H9 (cell line): ENCODE results near the gene VAV3. TPM values are rescaled to one million over a fixed set of nuclear protein-coding genes. Genes with fewer than 3 reads are reported as not detected.
A peak's percentile ranks its signal among the peaks of the same experiment; 100 is the strongest.

ENCODE experiments used
- DNase-seq: peaks from one replicate; pipeline ENCODE4 v3.0.0-alpha.2; 2017
- H2AFZ ChIP-seq: one replicate; pipeline ENCODE4 v1.6.1; 2013; ENCODE audit warnings: mild to moderate bottlenecking, low read length, control low read depth, moderate library complexity
- H2AK5ac ChIP-seq: 2 replicates; pipeline ENCODE4 v1.6.1; 2013; ENCODE audit warnings: low read length, control low read depth, mixed read lengths; ENCODE audit not compliant: insufficient read length
- H2BK120ac ChIP-seq: one replicate; pipeline ENCODE4 v1.6.1; 2013; ENCODE audit warnings: low read depth, mild to moderate bottlenecking, low read length, control low read depth, inconsistent platforms; ENCODE audit not compliant: poor library complexity, severe bottlenecking
- H2BK12ac ChIP-seq: 2 replicates; pipeline ENCODE4 v1.6.1; 2013; ENCODE audit warnings: low read length, control low read depth, mixed read lengths, low read depth; ENCODE audit not compliant: insufficient read length
- H2BK15ac ChIP-seq: 2 replicates; pipeline ENCODE4 v1.6.1; 2013; ENCODE audit warnings: low read depth, low read length, control low read depth
- H2BK20ac ChIP-seq: one replicate; pipeline ENCODE4 v1.6.1; 2013; ENCODE audit warnings: low read depth, mild to moderate bottlenecking, low read length, control low read depth, inconsistent platforms; ENCODE audit not compliant: poor library complexity, severe bottlenecking
- H2BK5ac ChIP-seq: 2 replicates; pipeline ENCODE4 v1.6.1; 2013; ENCODE audit warnings: low read length, control low read depth, mixed read lengths; ENCODE audit not compliant: insufficient read length
- H3K14ac ChIP-seq: 2 replicates; pipeline ENCODE4 v1.6.1; 2013; ENCODE audit warnings: low read length, control low read depth; ENCODE audit not compliant: insufficient read depth
- H3K18ac ChIP-seq: 2 replicates; pipeline ENCODE4 v1.6.1; 2013; ENCODE audit warnings: low read depth, mild to moderate bottlenecking, mixed read lengths, low read length, control low read depth; ENCODE audit not compliant: insufficient read length
- H3K23ac ChIP-seq: 2 replicates; pipeline ENCODE4 v1.6.1; 2013; ENCODE audit warnings: low read length, control low read depth, mixed read lengths, low read depth; ENCODE audit not compliant: insufficient read length
- H3K23me2 ChIP-seq: 2 replicates; pipeline ENCODE4 v1.6.1; 2013; ENCODE audit warnings: low read depth, mild to moderate bottlenecking, mixed read lengths, low read length, control low read depth; ENCODE audit not compliant: insufficient read length, poor library complexity, severe bottlenecking
- H3K27ac ChIP-seq: 2 replicates; pipeline ENCODE4 v1.5.1; 2013; ENCODE audit warnings: low read length, control low read depth, mixed read lengths, low read depth; ENCODE audit not compliant: insufficient read length
- H3K27me3 ChIP-seq: 2 replicates; pipeline ENCODE4 v1.6.1; 2013; ENCODE audit warnings: low read length, control low read depth, inconsistent platforms; ENCODE audit not compliant: insufficient read depth
- H3K4ac ChIP-seq: 2 replicates; pipeline ENCODE4 v1.6.1; 2013; ENCODE audit warnings: low read depth, mild to moderate bottlenecking, control low read depth, inconsistent platforms, low read length, moderate library complexity
- H3K4me1 ChIP-seq: 2 replicates; pipeline ENCODE4 v1.6.1; 2013; ENCODE audit warnings: low read length, control low read depth, inconsistent platforms; ENCODE audit not compliant: insufficient read depth
- H3K4me2 ChIP-seq: 2 replicates; pipeline ENCODE4 v1.6.1; 2013; ENCODE audit warnings: low read length, control low read depth, mixed read lengths; ENCODE audit not compliant: insufficient read length, insufficient read depth
- H3K56ac ChIP-seq: 2 replicates; pipeline ENCODE4 v1.6.1; 2013; ENCODE audit warnings: low read depth, mild to moderate bottlenecking, mixed read lengths, low read length, control low read depth; ENCODE audit not compliant: insufficient read length
- H3K79me1 ChIP-seq: 2 replicates; pipeline ENCODE4 v1.6.1; 2013; ENCODE audit warnings: low read depth, mild to moderate bottlenecking, moderate library complexity, low read length, control low read depth, inconsistent platforms; ENCODE audit not compliant: insufficient read depth, poor library complexity, severe bottlenecking
- H3K79me2 ChIP-seq: 2 replicates; pipeline ENCODE4 v1.6.1; 2013; ENCODE audit warnings: low read length, control low read depth, inconsistent platforms; ENCODE audit not compliant: insufficient read depth
- H3K9ac ChIP-seq: 2 replicates; pipeline ENCODE4 v1.6.1; 2013; ENCODE audit warnings: low read length, control low read depth, mixed read lengths; ENCODE audit not compliant: insufficient read length; ENCODE audit errors: extremely low read depth
- H3K9me3 ChIP-seq: one replicate; pipeline ENCODE4 v1.6.1; 2013; ENCODE audit warnings: low read depth, low read length, inconsistent platforms; ENCODE audit not compliant: control insufficient read depth
- H3T11ph ChIP-seq: one replicate; pipeline ENCODE4 v1.6.1; 2013; ENCODE audit warnings: mild to moderate bottlenecking, low read length, control low read depth, inconsistent platforms
- H4K20me1 ChIP-seq: one replicate; pipeline ENCODE4 v1.6.1; 2013; ENCODE audit not compliant: control insufficient read depth, insufficient read length, insufficient read depth
- H4K5ac ChIP-seq: 2 replicates; pipeline ENCODE4 v1.6.1; 2013; ENCODE audit warnings: low read depth, mild to moderate bottlenecking, mixed read lengths, low read length, control low read depth; ENCODE audit not compliant: insufficient read length
- H4K8ac ChIP-seq: replicated peaks from 2 replicates; pipeline ENCODE4 v1.6.1; 2013; ENCODE audit warnings: low read length, control low read depth, mixed read lengths, low read depth; ENCODE audit not compliant: insufficient read length
- H4K91ac ChIP-seq: 2 replicates; pipeline ENCODE4 v1.6.1; 2013; ENCODE audit warnings: low read depth, mild to moderate bottlenecking, moderate library complexity, mixed read lengths, low read length, control low read depth; ENCODE audit not compliant: insufficient read length
- H3K27ac Mint-ChIP-seq, 3 experiments: 2 replicates in 2 of 3; 3 replicates in 1 of 3; pipeline ENCODE4 v1.8.0; 2020 to 2021; ENCODE audit warnings: mixed read lengths in 3 of 3, mild to moderate bottlenecking in 1 of 3, moderate library complexity in 1 of 3
- H3K27me3 Mint-ChIP-seq: 2 replicates; pipeline ENCODE4 v1.8.0; 2021; ENCODE audit warnings: low read depth, mild to moderate bottlenecking, moderate library complexity, mixed read lengths
- H3K36me3 Mint-ChIP-seq, 3 experiments: 2 replicates in 2 of 3; 3 replicates in 1 of 3; pipeline ENCODE4 v1.8.0; 2020 to 2021; ENCODE audit warnings: low read depth in 3 of 3, mixed read lengths in 3 of 3; ENCODE audit not compliant: insufficient read depth in 1 of 3
- H3K4me1 Mint-ChIP-seq, 2 experiments: 2 replicates each; pipeline ENCODE4 v1.8.0; 2020; ENCODE audit warnings: mixed read lengths in 2 of 2
- H3K4me3 Mint-ChIP-seq, 2 experiments: 2 replicates in 1 of 2; 3 replicates in 1 of 2; pipeline ENCODE4 v1.8.0; 2020 to 2021; ENCODE audit warnings: mild to moderate bottlenecking in 2 of 2, mixed read lengths in 2 of 2, moderate library complexity in 1 of 2
- H3K9me3 Mint-ChIP-seq, 2 experiments: 2 replicates in 1 of 2; 3 replicates in 1 of 2; pipeline ENCODE4 v1.8.0; 2020; ENCODE audit warnings: mild to moderate bottlenecking in 2 of 2, mixed read lengths in 2 of 2, moderate library complexity in 1 of 2
- WGBS: extraction: QIAGEN DNeasy Blood & Tissue Kit; methylation state at CpG from one replicate; pipeline ENCODE4 v1.1.7; 2013; ENCODE audit warnings: missing lambda C conversion rate, low lambda C conversion rate, mixed read lengths; ENCODE audit not compliant: insufficient read length; ENCODE audit errors: extremely low coverage; 5-methylcytosine and 5-hydroxymethylcytosine counted together
- total RNA-seq: library from RNA; stranded (reverse); gene quantifications from 2 replicates; pipeline ENCODE4 v1.2.1, GENCODE V29; 2021
- TF ChIP-seq, protein P1 (sequence below): fragments of 200-600 bp; sonication (generic); conservative IDR thresholded peaks from 3 replicates; pipeline ENCODE4 v1.8.0; 2021; ENCODE audit warnings: antibody characterized with exemption, mild to moderate bottlenecking

The VAV3 gene
- total RNA-seq, 1 experiment from 2014 or later = 5.1 TPM

DNA sequence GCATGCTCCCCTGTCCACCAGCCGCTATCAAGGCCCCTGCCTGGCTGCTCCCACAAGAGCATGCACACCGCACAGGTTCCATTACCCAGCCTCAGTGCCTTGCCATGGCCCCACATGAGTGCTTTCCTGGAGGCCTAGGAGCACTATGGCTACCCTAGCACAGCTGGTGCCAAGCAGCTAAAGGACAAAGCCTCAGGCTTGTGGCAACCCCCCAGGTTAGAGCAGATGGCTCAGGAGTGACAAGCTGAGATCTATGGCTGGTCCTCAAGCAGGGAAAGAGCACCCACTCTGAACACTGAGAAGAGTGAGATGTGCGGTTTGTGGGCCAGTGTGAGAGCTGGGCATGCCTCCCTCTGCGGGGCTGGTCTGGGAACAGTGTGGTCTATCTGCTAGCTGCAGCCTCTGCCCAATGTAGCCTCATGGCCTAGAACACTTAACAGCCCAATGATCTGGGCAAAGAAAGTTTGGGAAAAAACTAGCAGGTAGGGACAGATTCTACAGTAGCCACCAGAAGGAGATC is 129.8 kb downstream of the VAV3 start:
- 0 out of 2 replicates have a peak, but pooled peaks cover under 1% of the 10 kb centered on the region for H3K4me1 ChIP-seq
- no peak overlapping the region for H3K4ac ChIP-seq
- no peak overlapping the region for H3K18ac ChIP-seq
- H3K56ac ChIP-seq = no peak overlapping the region
- no peak overlapping the region for H4K5ac ChIP-seq
- no peak overlapping the region for H2AFZ ChIP-seq
- H3K4me2 ChIP-seq = no peak overlapping the region
- H3K79me2 ChIP-seq = no peaks in the 10 kb centered on the region; the same call in 1 of the 2 replicates
- no CpG with 5 or more reads among the region's 4 CpGs for WGBS
- H3K23me2 ChIP-seq = no peaks in the 10 kb centered on the region
- Mint-ChIP-seq H3K4me3 (no peak overlapping the region), H3K27ac (peak overlapping the region in 1 of 3 experiments; percentile 86; a peak in 2 of 7 replicates), H3K9me3 (peaks cover 8 to 9% of the 10 kb centered on the region in 2 experiments; a peak in 4 of 5 replicates), H3K27me3 (no peaks in the 10 kb centered on the region), H3K4me1 (peaks cover 13 to 16% of the 10 kb centered on the region in 2 experiments), H3K36me3 (peaks cover 0 to 8% (median 4%) of the 10 kb centered on the region in 3 experiments; a peak in 4 of 7 replicates)
- no peak overlapping the region for H2BK15ac ChIP-seq
- H2BK12ac ChIP-seq = no peak overlapping the region
- no peak overlapping the region for H3K23ac ChIP-seq
- no peaks in the 10 kb centered on the region for H3K79me1 ChIP-seq
- TF ChIP-seq, protein P1, sequence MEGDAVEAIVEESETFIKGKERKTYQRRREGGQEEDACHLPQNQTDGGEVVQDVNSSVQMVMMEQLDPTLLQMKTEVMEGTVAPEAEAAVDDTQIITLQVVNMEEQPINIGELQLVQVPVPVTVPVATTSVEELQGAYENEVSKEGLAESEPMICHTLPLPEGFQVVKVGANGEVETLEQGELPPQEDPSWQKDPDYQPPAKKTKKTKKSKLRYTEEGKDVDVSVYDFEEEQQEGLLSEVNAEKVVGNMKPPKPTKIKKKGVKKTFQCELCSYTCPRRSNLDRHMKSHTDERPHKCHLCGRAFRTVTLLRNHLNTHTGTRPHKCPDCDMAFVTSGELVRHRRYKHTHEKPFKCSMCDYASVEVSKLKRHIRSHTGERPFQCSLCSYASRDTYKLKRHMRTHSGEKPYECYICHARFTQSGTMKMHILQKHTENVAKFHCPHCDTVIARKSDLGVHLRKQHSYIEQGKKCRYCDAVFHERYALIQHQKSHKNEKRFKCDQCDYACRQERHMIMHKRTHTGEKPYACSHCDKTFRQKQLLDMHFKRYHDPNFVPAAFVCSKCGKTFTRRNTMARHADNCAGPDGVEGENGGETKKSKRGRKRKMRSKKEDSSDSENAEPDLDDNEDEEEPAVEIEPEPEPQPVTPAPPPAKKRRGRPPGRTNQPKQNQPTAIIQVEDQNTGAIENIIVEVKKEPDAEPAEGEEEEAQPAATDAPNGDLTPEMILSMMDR = no peak
- no peak overlapping the region for H2AK5ac ChIP-seq
- H3K14ac ChIP-seq = no peak overlapping the region; the same call in 1 of the 2 replicates
- H2BK20ac ChIP-seq = no peak overlapping the region
- no peak for DNase-seq
- no peak overlapping the region for H3K9ac ChIP-seq
- H4K8ac ChIP-seq = no peak overlapping the region
- no peak overlapping the region for H4K91ac ChIP-seq
- H2BK120ac ChIP-seq = no peak overlapping the region
- no peaks in the 10 kb centered on the region for H4K20me1 ChIP-seq
- no peak overlapping the region for H2BK5ac ChIP-seq
- H3K27ac ChIP-seq = no peak overlapping the region
- no peak overlapping the region for H3T11ph ChIP-seq
- no peaks in the 10 kb centered on the region for H3K27me3 ChIP-seq
- H3K9me3 ChIP-seq = no peaks in the 10 kb centered on the region
